Thoracic aorta (tissue), 2 donors: Measurements from ENCODE around the gene HNRNPUL1. TPM values are rescaled to one million over a fixed set of nuclear protein-coding genes. Genes with fewer than 3 reads are reported as not detected.

Experiments used
- ATAC-seq: fragments of 150-250 bp; one replicate; pipeline ENCODE4 v1.8.0; 2017; ENCODE audit warnings: low read depth; ENCODE audit not compliant: insufficient number of reproducible peaks, low FRiP score
- DNase-seq: peaks from one replicate; pipeline ENCODE4 v3.0.0-alpha.2; 2020; ENCODE audit warnings: low spot score
- H3K27ac ChIP-seq, 2 donors: fragments of 200-600 bp; sonication (generic); 1 replicate in 1 of 2; 2 replicates in 1 of 2; pipeline ENCODE4 v1.5.1; 2016; ENCODE audit warnings: mild to moderate bottlenecking in 2 of 2, moderate library complexity in 2 of 2
- H3K27me3 ChIP-seq: fragments of 200-600 bp; sonication (generic); replicated peaks from 2 replicates; pipeline ENCODE4 v1.6.0; 2016; ENCODE audit warnings: mild to moderate bottlenecking; ENCODE audit not compliant: insufficient read depth
- H3K36me3 ChIP-seq: fragments of 200-600 bp; sonication (generic); one replicate; pipeline ENCODE4 v1.5.1; 2016
- H3K4me1 ChIP-seq, 2 donors: fragments of 200-600 bp; sonication (generic); 1 replicate in 1 of 2; 2 replicates in 1 of 2; pipeline versions ENCODE4 v1.5.1 to v1.6.0; 2016; ENCODE audit warnings: low read depth in 2 of 2, mild to moderate bottlenecking in 1 of 2; ENCODE audit not compliant: control insufficient read depth in 1 of 2
- H3K4me3 ChIP-seq: fragments of 200-600 bp; sonication (generic); 2 replicates; pipeline ENCODE4 v1.5.1; 2016; ENCODE audit warnings: mild to moderate bottlenecking
- H3K9me3 ChIP-seq: fragments of 200-600 bp; sonication (generic); 2 replicates; pipeline ENCODE4 v1.5.1; 2016
- CTCF ChIP-seq: fragments of 200-600 bp; sonication (generic); IDR thresholded peaks from one replicate; pipeline ENCODE4 v1.5.1; 2019; ENCODE audit warnings: antibody characterized with exemption
- total RNA-seq, 2 donors: library from RNA; depleted of rRNA; stranded (reverse); fragments of >200 nt; gene quantifications; one replicate each; pipeline versions ENCODE4 v1.1.0 to v1.2.3, GENCODE V29; 2016

HNRNPUL1 gene
- total RNA-seq, 2 donors from 2014 or later, result 142 to 147 TPM

DNA sequence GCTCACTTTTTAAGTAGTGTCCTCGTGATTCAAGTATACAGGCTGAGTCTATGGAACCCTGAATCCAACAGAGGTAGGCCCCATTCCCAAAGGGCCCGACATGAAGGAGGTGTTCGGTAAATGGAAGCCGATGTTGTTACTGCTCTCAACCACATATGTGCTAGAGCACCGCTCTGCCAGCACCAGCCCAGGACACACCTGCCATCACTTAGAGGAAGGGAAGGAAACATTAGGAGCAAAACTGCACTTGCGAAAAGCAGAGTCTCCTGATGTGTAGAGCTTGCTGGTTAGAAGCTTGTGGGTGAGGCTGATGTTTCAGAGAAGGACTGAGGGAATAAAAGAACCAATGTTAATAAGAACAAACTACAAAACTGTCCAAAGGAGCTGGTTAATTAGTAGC lies 36.4 kb downstream of the HNRNPUL1 start:
- Histone ChIP-seq H3K36me3 (peaks cover 55% of the 10 kb centered on the region), H3K4me3 (no peak overlapping the region), H3K27ac (peak overlapping the region; percentile 76 to 86), H3K4me1 (peaks cover 14 to 36% of the 10 kb centered on the region in 2 donors), H3K9me3 (no peaks in the 10 kb centered on the region), H3K27me3 (no peaks in the 10 kb centered on the region)
- ATAC-seq (no peak), DNase-seq (no peak)
- no peak for TF ChIP-seq CTCF

GRCh38 chr19:41302624-41303351 lies 38.6 kb downstream of the HNRNPUL1 start:
- ATAC-seq (no peak), DNase-seq (no peak)
- TF ChIP-seq CTCF, result no peak
- no peaks in the 10 kb centered on the region for H3K9me3 ChIP-seq
- H3K27me3 ChIP-seq, result no peaks in the 10 kb centered on the region
- H3K36me3 ChIP-seq, result peaks cover 56% of the 10 kb centered on the region
- no peak overlapping the region for H3K4me3 ChIP-seq
- H3K4me1 ChIP-seq, result peaks cover 10 to 26% of the 10 kb centered on the region in 2 donors
- peak overlapping the region in 1 of 2 donors; percentile 19 for H3K27ac ChIP-seq

GRCh38 chr19:41303954-41304353 lies 39.8 kb downstream of the HNRNPUL1 start:
- Histone ChIP-seq H3K27ac (no peak overlapping the region), H3K27me3 (no peaks in the 10 kb centered on the region), H3K9me3 (no peaks in the 10 kb centered on the region), H3K4me1 (peaks cover 9 to 25% of the 10 kb centered on the region in 2 donors), H3K4me3 (no peak overlapping the region), H3K36me3 (peaks cover 56% of the 10 kb centered on the region)
- TF ChIP-seq CTCF, result no peak
- no peak for ATAC-seq
- no peak for DNase-seq

DNA sequence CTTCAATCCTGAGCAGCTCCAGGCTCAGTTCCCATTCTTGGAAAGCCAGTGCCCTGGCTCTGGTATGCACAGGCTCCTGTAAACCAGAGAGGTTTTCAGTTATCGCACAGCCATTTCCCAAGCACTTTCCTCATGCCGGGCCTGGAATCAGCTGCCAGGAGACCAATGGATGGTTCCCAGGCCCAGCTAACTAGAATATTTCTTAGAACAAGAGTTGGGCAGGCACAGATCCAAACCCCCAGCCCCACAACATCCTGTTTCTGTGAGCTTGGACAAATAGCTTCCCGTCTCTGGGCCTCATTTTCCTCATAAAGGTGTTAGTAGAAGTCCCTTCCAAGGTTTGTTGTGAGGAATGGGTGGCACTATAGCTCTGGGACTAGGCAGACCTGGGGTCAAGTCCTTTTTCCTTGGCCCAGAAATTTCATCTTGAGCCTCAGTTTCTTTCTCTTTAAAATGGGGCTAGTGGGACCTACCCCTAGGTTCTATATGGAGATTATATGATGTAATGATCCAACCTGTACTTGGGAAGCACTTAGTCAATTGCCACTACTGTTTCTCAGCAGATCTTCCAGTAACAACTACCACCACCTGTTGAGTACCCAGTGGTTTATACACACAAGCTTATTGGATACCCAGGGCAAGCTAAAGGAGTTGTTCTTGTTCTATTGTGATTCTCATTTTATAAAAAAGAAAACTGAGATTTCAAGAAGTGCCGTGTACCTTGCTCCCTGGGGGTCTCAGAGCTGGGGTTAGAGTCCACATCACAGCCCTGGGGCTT lies 40.7 kb downstream of the HNRNPUL1 start:
- H3K4me3 ChIP-seq, result no peak overlapping the region
- peaks cover 7 to 21% of the 10 kb centered on the region in 2 donors for H3K4me1 ChIP-seq
- H3K9me3 ChIP-seq, result no peaks in the 10 kb centered on the region
- no peaks in the 10 kb centered on the region for H3K27me3 ChIP-seq
- no peak for DNase-seq
- ATAC-seq, result no peak
- no peak overlapping the region for H3K27ac ChIP-seq
- no peak for TF ChIP-seq CTCF
- H3K36me3 ChIP-seq, result peaks cover 56% of the 10 kb centered on the region
